ENCODE measurements around the gene FRAT1. TPM values are rescaled to one million over a fixed set of nuclear protein-coding genes. Genes with fewer than 3 reads are reported as not detected.

FRAT1 gene
- total and polyA plus RNA-seq, 10 of the 15 experiments (the other 5 are each of a cell fraction or from before 2014, with no cell fraction given): 0.07 to 0.73 (median 0.26) TPM

DNA sequence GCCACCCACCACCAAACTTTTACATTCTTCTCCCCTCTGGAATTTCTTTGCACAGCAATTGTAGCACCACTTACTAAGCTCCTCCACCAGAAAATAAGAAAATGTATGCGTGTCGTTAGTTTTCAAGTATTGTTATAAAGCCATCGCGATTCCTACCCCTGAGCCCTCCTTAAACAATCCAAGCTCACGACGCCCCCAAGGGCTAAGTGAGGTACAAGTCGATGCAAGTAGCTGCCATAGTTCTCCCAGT lies 14.2 kb downstream of the FRAT1 start:
- Histone ChIP-seq H3K79me2 (ENCODE audit: control insufficient read depth, insufficient read depth, low read length) (no peaks in the 10 kb centered on the region), H3K4me1 (ENCODE audit: control insufficient read depth, insufficient read depth, low read length) (peaks cover 10% of the 10 kb centered on the region), H3K27ac (ENCODE audit: control insufficient read depth, insufficient read depth) (no peak overlapping the region), H3K9me3 (replicated peaks; ENCODE audit: control insufficient read depth, insufficient read depth, low read length) (no peaks in the 10 kb centered on the region), H3K4me3 (peak overlapping the region; percentile 89), H2AFZ (ENCODE audit: control insufficient read depth, low read depth, low read length) (peak overlapping the region; percentile 62), H4K20me1 (ENCODE audit: control insufficient read depth, insufficient read depth) (no peaks in the 10 kb centered on the region; the same call in 1 of the 2 replicates), H3K27me3 (replicated peaks in 1 of 2; ENCODE audit: control insufficient read depth in 2 of 2, insufficient read depth in 2 of 2, low read length in 1 of 2) (peaks cover 0 to 9% of the 10 kb centered on the region in 2 experiments; a peak in 1 of 4 replicates), H3K36me3 (ENCODE audit: control insufficient read depth in 2 of 2, insufficient read depth in 2 of 2, low read length in 1 of 2) (no peaks in the 10 kb centered on the region), H3K9ac (ENCODE audit: control insufficient read depth, insufficient read depth, low read length) (peak overlapping the region; percentile 47), H3K4me2 (ENCODE audit: control insufficient read depth, insufficient read depth) (peak overlapping the region; percentile 88)
- RAD21 ChIA-PET (ENCODE audit: unreplicated experiment): interaction anchor here (1.2 to 2.9 kb wide), 2 partner anchors 11 to 55 kb away, joined by 3 to 14 read pairs; no protein-coding TSS in a partner anchor
- ATAC-seq: peak; percentile 32
- in situ Hi-C loops (cut with MboI): no loop called here
- SMC1A ChIA-PET (ENCODE audit: uncharacterized antibody, unreplicated experiment): interaction anchor here (0.7 to 3.4 kb wide), 8 partner anchors 9 to 69 kb away, joined by 3 to 17 read pairs (median 3); no protein-coding TSS in a partner anchor
- 2% methylated on average over 7 of the region's 7 CpGs for WGBS (ENCODE audit: insufficient coverage, insufficient replicate concordance, low lambda C conversion rate, missing lambda C conversion rate)
- POLR2A ChIA-PET: interaction anchor here (0.6 to 1.8 kb wide), 5 partner anchors 13 to 54 kb away, joined by 3 to 5 read pairs (median 4); partner anchors contain the start of genes ARHGAP19 and FRAT1
- BruUV-seq (replicated peaks): no TSS peak
- intact Hi-C loops (cut with micrococcal nuclease; ENCODE audit: unreplicated experiment): loop anchor here (5.0 kb wide), 1 partner anchor 41 kb away; the partner anchor contains the start of gene ARHGAP19
- no peak for FAIRE-seq
- CTCF ChIA-PET: interaction anchor here (0.8 to 4.0 kb wide), 10 partner anchors 8 to 309 kb away, joined by 3 to 29 read pairs (median 4); no protein-coding TSS in a partner anchor
- DNase-seq (ENCODE audit: low read depth, low spot score): no peak
- no peak for TF ChIP-seq ZNF274 (IDR thresholded peaks at IDR 0.05; ENCODE audit: insufficient read depth, insufficient read length)
- TF ChIP-seq, protein P1, sequence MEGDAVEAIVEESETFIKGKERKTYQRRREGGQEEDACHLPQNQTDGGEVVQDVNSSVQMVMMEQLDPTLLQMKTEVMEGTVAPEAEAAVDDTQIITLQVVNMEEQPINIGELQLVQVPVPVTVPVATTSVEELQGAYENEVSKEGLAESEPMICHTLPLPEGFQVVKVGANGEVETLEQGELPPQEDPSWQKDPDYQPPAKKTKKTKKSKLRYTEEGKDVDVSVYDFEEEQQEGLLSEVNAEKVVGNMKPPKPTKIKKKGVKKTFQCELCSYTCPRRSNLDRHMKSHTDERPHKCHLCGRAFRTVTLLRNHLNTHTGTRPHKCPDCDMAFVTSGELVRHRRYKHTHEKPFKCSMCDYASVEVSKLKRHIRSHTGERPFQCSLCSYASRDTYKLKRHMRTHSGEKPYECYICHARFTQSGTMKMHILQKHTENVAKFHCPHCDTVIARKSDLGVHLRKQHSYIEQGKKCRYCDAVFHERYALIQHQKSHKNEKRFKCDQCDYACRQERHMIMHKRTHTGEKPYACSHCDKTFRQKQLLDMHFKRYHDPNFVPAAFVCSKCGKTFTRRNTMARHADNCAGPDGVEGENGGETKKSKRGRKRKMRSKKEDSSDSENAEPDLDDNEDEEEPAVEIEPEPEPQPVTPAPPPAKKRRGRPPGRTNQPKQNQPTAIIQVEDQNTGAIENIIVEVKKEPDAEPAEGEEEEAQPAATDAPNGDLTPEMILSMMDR (IDR thresholded peaks at IDR 0.05 in 2 of 3, conservative IDR thresholded peaks at IDR 0.05 in 1 of 3; ENCODE audit: control insufficient read depth in 2 of 3, extremely low read depth in 1 of 3, insufficient read depth in 1 of 3, low read depth in 3 of 3, low read length in 3 of 3): peak in 2 of 3 experiments; percentile 17 to 23; a peak in 1 of 6 replicates
